Endothelial cell (in vitro differentiated cells): ENCODE data around the gene DRD2. TPM values are rescaled to one million over a fixed set of nuclear protein-coding genes. Genes with fewer than 3 reads are reported as not detected.

Experiments used
- DNase-seq: peaks from one replicate; pipeline ENCODE4 v3.0.0; 2021; ENCODE audit warnings: low spot score
- H3K27ac Mint-ChIP-seq: one replicate; pipeline ENCODE4 v1.8.0; 2021; ENCODE audit warnings: mixed read lengths, inconsistent platforms; ENCODE audit not compliant: unreplicated experiment
- H3K27me3 Mint-ChIP-seq: one replicate; pipeline ENCODE4 v1.8.0; 2021; ENCODE audit warnings: mild to moderate bottlenecking, moderate library complexity, mixed read lengths, inconsistent platforms; ENCODE audit not compliant: unreplicated experiment
- H3K36me3 Mint-ChIP-seq: one replicate; pipeline ENCODE4 v1.8.0; 2021; ENCODE audit warnings: mild to moderate bottlenecking, low read depth, mixed read lengths, inconsistent platforms; ENCODE audit not compliant: unreplicated experiment
- H3K4me1 Mint-ChIP-seq: one replicate; pipeline ENCODE4 v1.8.0; 2021; ENCODE audit warnings: mild to moderate bottlenecking, mixed read lengths, inconsistent platforms; ENCODE audit not compliant: unreplicated experiment
- H3K4me3 Mint-ChIP-seq: one replicate; pipeline ENCODE4 v1.8.0; 2021; ENCODE audit warnings: mild to moderate bottlenecking, mixed read lengths, inconsistent platforms; ENCODE audit not compliant: unreplicated experiment
- H3K9me3 Mint-ChIP-seq: one replicate; pipeline ENCODE4 v1.8.0; 2021; ENCODE audit warnings: mixed read lengths, inconsistent platforms; ENCODE audit not compliant: unreplicated experiment
- total RNA-seq: library from RNA; stranded (reverse); fragmentation: NEBNext Ultra II Directional; extraction: Animal tissue kit (Norgen Biotek cat#: 25700); gene quantifications from one replicate; pipeline ENCODE4 v1.2.1, GENCODE V29; 2021; ENCODE audit not compliant: unreplicated experiment
- TF ChIP-seq, protein P1 (sequence below): fragments of 200-600 bp; sonication (generic); IDR thresholded peaks from one replicate; pipeline ENCODE4 v1.5.0; 2021; ENCODE audit warnings: antibody characterized with exemption; ENCODE audit not compliant: unreplicated experiment

The DRD2 gene
- total RNA-seq, 1 donor from 2014 or later: 1.3 TPM

DNA sequence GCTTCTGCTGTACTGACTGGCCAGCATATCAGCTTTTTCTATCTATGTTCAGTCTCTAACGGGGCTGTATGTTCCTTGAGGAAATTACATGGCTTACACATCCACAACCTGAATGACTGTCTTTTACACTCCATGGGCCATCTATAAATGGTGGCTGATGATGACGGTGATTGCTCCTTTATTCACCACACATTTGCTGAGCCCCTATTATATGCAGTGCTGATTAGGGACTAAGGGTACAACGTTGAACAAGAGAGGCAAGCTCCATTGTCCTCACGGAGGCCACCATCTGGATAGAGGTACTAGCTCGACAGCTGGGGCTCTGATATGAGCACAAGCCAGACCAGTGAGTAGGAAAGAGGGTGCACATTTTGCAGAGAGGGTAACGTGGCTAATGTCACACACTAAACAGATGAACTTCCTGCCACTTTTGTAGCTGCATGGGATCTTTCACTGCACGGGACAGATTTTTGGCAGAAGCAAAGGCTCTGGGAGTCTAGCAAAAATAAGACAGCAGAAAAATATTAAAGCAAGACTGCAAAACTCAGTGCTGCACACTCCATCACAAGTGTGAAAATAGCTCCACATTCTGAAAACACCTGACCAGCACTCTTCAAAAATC is 30.6 kb downstream of the DRD2 start:
- Mint-ChIP-seq H3K36me3 (no peaks in the 10 kb centered on the region), H3K27me3 (peaks cover 6% of the 10 kb centered on the region)

DNA sequence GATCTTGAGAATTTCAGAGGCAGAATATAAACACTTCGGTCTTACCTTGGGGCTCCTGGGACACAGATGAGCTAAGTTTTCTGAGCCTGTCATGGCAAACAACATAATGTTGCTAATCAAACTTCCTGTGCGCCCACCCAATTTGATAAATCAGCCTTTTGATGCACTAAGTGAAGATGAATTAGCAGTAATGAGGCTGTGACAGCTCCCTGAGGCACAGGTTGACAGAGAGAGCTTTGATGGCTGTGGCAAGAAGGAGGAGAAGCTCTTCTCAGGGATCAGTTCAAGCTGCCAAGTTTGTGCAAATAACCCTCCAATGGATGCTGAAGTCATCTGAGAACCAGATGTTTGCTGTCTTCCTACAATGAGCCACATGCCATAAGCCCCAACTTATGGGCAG is 34.4 kb downstream of the DRD2 start:
- Mint-ChIP-seq H3K4me3 (no peak overlapping the region), H3K27me3 (peaks cover 4% of the 10 kb centered on the region), H3K9me3 (no peaks in the 10 kb centered on the region), H3K36me3 (no peaks in the 10 kb centered on the region), H3K4me1 (no peaks in the 10 kb centered on the region), H3K27ac (no peak overlapping the region)
- no peak for DNase-seq
- TF ChIP-seq, protein P1, sequence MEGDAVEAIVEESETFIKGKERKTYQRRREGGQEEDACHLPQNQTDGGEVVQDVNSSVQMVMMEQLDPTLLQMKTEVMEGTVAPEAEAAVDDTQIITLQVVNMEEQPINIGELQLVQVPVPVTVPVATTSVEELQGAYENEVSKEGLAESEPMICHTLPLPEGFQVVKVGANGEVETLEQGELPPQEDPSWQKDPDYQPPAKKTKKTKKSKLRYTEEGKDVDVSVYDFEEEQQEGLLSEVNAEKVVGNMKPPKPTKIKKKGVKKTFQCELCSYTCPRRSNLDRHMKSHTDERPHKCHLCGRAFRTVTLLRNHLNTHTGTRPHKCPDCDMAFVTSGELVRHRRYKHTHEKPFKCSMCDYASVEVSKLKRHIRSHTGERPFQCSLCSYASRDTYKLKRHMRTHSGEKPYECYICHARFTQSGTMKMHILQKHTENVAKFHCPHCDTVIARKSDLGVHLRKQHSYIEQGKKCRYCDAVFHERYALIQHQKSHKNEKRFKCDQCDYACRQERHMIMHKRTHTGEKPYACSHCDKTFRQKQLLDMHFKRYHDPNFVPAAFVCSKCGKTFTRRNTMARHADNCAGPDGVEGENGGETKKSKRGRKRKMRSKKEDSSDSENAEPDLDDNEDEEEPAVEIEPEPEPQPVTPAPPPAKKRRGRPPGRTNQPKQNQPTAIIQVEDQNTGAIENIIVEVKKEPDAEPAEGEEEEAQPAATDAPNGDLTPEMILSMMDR: no peak

More for the DNA sequence above, 30.6 kb downstream of the DRD2 start:
- no peaks in the 10 kb centered on the region for H3K4me1 Mint-ChIP-seq
- DNase-seq: no peak
- no peak overlapping the region for H3K4me3 Mint-ChIP-seq
- H3K9me3 Mint-ChIP-seq: no peaks in the 10 kb centered on the region
- H3K27ac Mint-ChIP-seq: no peak overlapping the region
- TF ChIP-seq, protein P1: no peak

DNA sequence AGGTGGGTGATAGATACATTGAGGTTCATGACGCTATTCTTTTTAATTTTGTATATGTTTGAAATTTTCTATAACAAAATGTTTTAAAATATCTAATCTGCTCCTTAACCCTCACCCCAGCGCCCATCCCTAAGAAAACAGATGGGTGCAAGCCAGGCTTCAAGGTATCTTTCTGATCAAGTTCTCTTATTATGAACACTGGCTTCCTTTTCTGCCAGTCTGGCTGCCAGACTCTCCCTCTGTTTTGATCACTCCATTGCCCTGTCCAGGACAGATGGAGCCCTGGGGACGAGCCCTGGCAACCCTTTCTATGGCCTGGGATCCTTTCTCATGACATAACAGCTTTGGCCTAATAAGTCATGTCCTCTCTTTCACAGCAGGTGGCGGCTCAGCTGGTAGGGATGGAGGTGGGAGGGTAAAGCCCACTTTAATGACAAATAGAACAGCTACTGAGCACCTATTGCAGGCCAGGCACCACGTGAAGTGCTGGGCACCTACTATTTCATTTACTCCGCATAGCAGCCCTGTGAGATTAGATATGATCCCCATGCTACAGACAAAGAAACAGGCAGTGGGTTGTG is 38.4 kb downstream of the DRD2 start:
- Mint-ChIP-seq H3K27me3 (peaks cover 1% of the 10 kb centered on the region), H3K9me3 (no peaks in the 10 kb centered on the region), H3K36me3 (no peaks in the 10 kb centered on the region), H3K27ac (no peak overlapping the region), H3K4me3 (no peak overlapping the region), H3K4me1 (no peaks in the 10 kb centered on the region)
- no peak for DNase-seq
- TF ChIP-seq, protein P1: no peak

DNA sequence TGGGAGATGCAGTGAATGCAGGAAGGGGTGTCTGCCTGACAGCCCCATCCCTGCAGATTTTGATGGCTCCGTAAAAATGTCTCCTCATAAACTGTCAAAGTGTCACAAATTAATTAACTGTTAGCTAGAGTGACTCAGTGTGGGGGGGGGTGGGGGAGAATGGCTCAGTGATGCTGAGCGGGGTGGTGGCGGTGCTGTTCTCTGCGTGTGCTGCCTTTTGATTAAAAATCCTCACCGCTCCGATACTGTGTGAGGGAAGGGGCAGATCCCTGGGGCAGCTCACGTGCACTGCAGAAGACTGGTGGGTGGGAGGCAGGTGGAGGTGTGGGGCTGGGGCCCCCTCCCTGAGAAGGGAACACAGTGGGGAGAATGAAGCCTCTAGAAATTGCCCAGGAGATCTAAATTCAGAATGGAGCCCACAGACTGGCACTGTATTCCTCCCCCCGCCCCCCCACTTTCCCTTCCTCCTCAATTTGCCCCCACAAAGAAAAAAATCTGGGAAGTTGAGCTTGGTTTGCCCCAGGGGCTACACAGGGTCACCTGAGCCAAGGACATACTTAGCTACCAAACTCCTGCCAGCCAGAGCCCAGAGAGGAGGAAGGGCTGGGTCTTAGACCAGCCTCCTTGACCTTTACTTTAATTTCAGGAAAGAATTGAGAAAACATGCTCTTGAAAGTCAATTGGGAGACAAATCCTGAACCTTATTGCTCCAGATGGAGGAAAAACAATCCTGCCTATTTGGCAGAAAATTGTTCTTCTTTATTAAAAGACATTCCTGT is 39.8 kb downstream of the DRD2 start:
- Mint-ChIP-seq H3K36me3 (no peaks in the 10 kb centered on the region), H3K4me1 (no peaks in the 10 kb centered on the region), H3K9me3 (no peaks in the 10 kb centered on the region), H3K27ac (no peak overlapping the region), H3K27me3 (peaks cover 3% of the 10 kb centered on the region), H3K4me3 (no peak overlapping the region)
- TF ChIP-seq, protein P1: no peak
- DNase-seq: no peak

DNA sequence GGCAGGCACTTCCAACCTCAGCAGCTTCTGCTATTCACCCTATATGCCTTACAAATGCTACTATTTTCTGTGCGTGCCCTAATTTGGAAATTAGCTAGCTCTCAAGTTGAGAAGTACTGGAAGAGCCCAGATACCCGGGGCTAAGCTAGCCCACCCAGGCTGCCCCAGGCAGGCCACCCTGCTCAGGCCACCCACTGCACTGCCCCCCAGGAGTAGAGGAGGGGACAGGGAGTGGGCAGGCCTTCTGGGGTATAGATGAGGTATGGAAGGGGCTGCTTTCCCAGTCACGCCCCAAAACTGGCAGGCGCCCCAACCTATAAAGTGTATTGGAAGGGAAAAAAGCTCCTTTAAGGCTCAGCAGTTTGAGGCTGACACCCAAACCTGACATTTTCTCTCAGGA is 43.5 kb downstream of the DRD2 start:
- Mint-ChIP-seq H3K27ac (no peak overlapping the region), H3K4me1 (peaks cover 4% of the 10 kb centered on the region), H3K4me3 (no peak overlapping the region), H3K27me3 (peaks cover 1% of the 10 kb centered on the region), H3K36me3 (no peaks in the 10 kb centered on the region), H3K9me3 (no peaks in the 10 kb centered on the region)
- TF ChIP-seq, protein P1: no peak
- DNase-seq: no peak
